Kidney epithelial cell (primary cell): Measurements from ENCODE around the gene PDE4B. TPM values are rescaled to one million over a fixed set of nuclear protein-coding genes. Genes with fewer than 3 reads are reported as not detected.

Source experiments
- DNase-seq: peaks from one replicate; pipeline ENCODE4 v3.0.0-alpha.2; 2010; ENCODE audit warnings: low read depth
- H3K27me3 ChIP-seq: 2 replicates; pipeline ENCODE4 v1.6.0; 2011; ENCODE audit warnings: low read length; ENCODE audit not compliant: control insufficient read depth, insufficient read depth
- H3K36me3 ChIP-seq: 2 replicates; pipeline ENCODE4 v1.5.1; 2011; ENCODE audit warnings: low read length; ENCODE audit not compliant: control insufficient read depth, insufficient read depth
- H3K4me3 ChIP-seq: 2 replicates; pipeline ENCODE4 v1.5.1; 2011; ENCODE audit warnings: low read depth, mild to moderate bottlenecking, control low read depth, low read length
- CTCF ChIP-seq: IDR thresholded peaks from 2 replicates; pipeline ENCODE4 v1.5.1; 2011; ENCODE audit warnings: mild to moderate bottlenecking, moderate library complexity, low read length, control low read depth, inconsistent platforms; ENCODE audit not compliant: insufficient read depth, poor library complexity, severe bottlenecking
- total RNA-seq: library from RNA; depleted of rRNA; stranded (reverse); fragments of >200 nt; gene quantifications from 2 replicates; pipeline ENCODE4 v1.2.3, GENCODE V29; 2015

PDE4B gene
- total RNA-seq, 1 donor from 2014 or later, result 0.33 TPM

GRCh38 chr1:65826782-65827181 is 34.1 kb downstream of the PDE4B start:
- no peak for TF ChIP-seq CTCF
- Histone ChIP-seq H3K36me3 (no peaks in the 10 kb centered on the region), H3K27me3 (no peaks in the 10 kb centered on the region), H3K4me3 (no peak overlapping the region)
- no peak for DNase-seq

- TF ChIP-seq CTCF, result no peak
- Histone ChIP-seq H3K36me3 (no peaks in the 10 kb centered on the region), H3K4me3 (no peak overlapping the region), H3K27me3 (no peaks in the 10 kb centered on the region)
- no peak for DNase-seq
These were observed 34.7 kb downstream of the PDE4B start for GRCh38 chr1:65827346-65827745.

GRCh38 chr1:65830306-65830705 is 37.6 kb downstream of the PDE4B start:
- no peak for TF ChIP-seq CTCF
- Histone ChIP-seq H3K27me3 (no peaks in the 10 kb centered on the region), H3K36me3 (no peaks in the 10 kb centered on the region), H3K4me3 (no peak overlapping the region)
- no peak for DNase-seq

- DNase-seq, result no peak
- Histone ChIP-seq H3K4me3 (no peak overlapping the region), H3K27me3 (no peaks in the 10 kb centered on the region), H3K36me3 (no peaks in the 10 kb centered on the region)
- no peak for TF ChIP-seq CTCF
These were observed 39.6 kb downstream of the PDE4B start for GRCh38 chr1:65832296-65832695.

GRCh38 chr1:65836686-65837085 is 44.0 kb downstream of the PDE4B start:
- H3K36me3 ChIP-seq, result no peaks in the 10 kb centered on the region
- no peak for TF ChIP-seq CTCF
- no peak overlapping the region for H3K4me3 ChIP-seq
- no peak for DNase-seq
- H3K27me3 ChIP-seq, result no peaks in the 10 kb centered on the region

GRCh38 chr1:65840683-65841082 is 48.0 kb downstream of the PDE4B start:
- H3K27me3 ChIP-seq, result no peaks in the 10 kb centered on the region
- H3K36me3 ChIP-seq, result no peaks in the 10 kb centered on the region
- no peak for TF ChIP-seq CTCF

More at GRCh38 chr1:65840683-65841082, 48.0 kb downstream of the PDE4B start:
- no peak overlapping the region for H3K4me3 ChIP-seq
- DNase-seq, result no peak
